OCI-LY3 (cell line): ENCODE results near the gene SLCO4A1.

ENCODE experiments used
- H2AFZ ChIP-seq: fragments of 200-600, 300-600 bp; shearing (Covaris generic); 2 replicates; pipeline ENCODE4 v1.6.0; 2014; ENCODE audit warnings: antibody characterized with exemption, low read depth, low read length
- H3K27ac ChIP-seq: fragments of 200-600, 300-600 bp; sonication (generic); 2 replicates; pipeline ENCODE4 v1.5.1; 2014; ENCODE audit warnings: mild to moderate bottlenecking, low read length, moderate library complexity, mixed read lengths
- H3K27me3 ChIP-seq: fragments of 200-600, 300-600 bp; sonication (generic); 2 replicates; pipeline ENCODE4 v1.6.1; 2014; ENCODE audit warnings: low read depth, low read length, mixed read lengths
- H3K36me3 ChIP-seq: fragments of 200-600, 300-600 bp; sonication (generic); replicated peaks from 2 replicates; pipeline ENCODE3; 2014; ENCODE audit warnings: low read depth, low read length, mixed read lengths
- H3K4me1 ChIP-seq: fragments of 300-600, 200-600 bp; sonication (generic); 2 replicates; pipeline ENCODE4 v1.6.1; 2014; ENCODE audit warnings: low read length, mixed read lengths
- H3K4me2 ChIP-seq: fragments of 200-600, 300-600 bp; sonication (generic); 2 replicates; pipeline ENCODE4 v1.6.1; 2014; ENCODE audit warnings: low read length, mixed read lengths
- H3K4me3 ChIP-seq: fragments of 300-600, 200-600 bp; sonication (generic); 2 replicates; pipeline ENCODE4 v1.5.1; 2014; ENCODE audit warnings: antibody characterized with exemption, mild to moderate bottlenecking, low read length, moderate library complexity
- H3K79me2 ChIP-seq: fragments of 300-600, 200-600 bp; shearing (Covaris generic); 2 replicates; pipeline ENCODE4 v1.6.1; 2014; ENCODE audit warnings: mild to moderate bottlenecking, low read length, mixed read lengths
- H3K9ac ChIP-seq: fragments of 300-600, 200-600 bp; shearing (Covaris generic); 2 replicates; pipeline ENCODE4 v1.6.0; 2014; ENCODE audit warnings: mild to moderate bottlenecking, low read length, moderate library complexity
- H3K9me3 ChIP-seq: fragments of 200-600, 300-600 bp; shearing (Covaris generic); 2 replicates; pipeline ENCODE4 v1.6.1; 2014; ENCODE audit warnings: low read length, mixed read lengths; ENCODE audit not compliant: insufficient read depth
- H4K20me1 ChIP-seq: fragments of 200-600, 300-600 bp; sonication (generic); 2 replicates; pipeline ENCODE4 v1.6.1; 2016; ENCODE audit warnings: low read length, mixed read lengths; ENCODE audit not compliant: insufficient read depth
- EZH2phosphoT487 ChIP-seq: fragments of 200-600 bp; shearing (Covaris generic); IDR thresholded peaks from 2 replicates; pipeline ENCODE4 v1.6.1; 2018; ENCODE audit warnings: antibody characterized with exemption, mixed run types, low read depth
- TF ChIP-seq, protein P1 (sequence below): fragments of 200-600, 300-600 bp; sonication (generic); IDR thresholded peaks from 2 replicates; pipeline ENCODE4 v1.5.1; 2014; ENCODE audit warnings: antibody characterized with exemption, low read length, low read depth

Gene SLCO4A1

GRCh38 chr20:62688855-62689460 lies 46.7 kb downstream of the SLCO4A1 start:
- no peak overlapping the region for H3K4me2 ChIP-seq
- no peak overlapping the region for H3K27ac ChIP-seq
- peaks cover 14% of the 10 kb centered on the region for H3K27me3 ChIP-seq
- no peaks in the 10 kb centered on the region for H3K9me3 ChIP-seq
- H3K79me2 ChIP-seq, result no peaks in the 10 kb centered on the region
- H4K20me1 ChIP-seq, result no peaks in the 10 kb centered on the region
- H3K36me3 ChIP-seq, result no peaks in the 10 kb centered on the region
- H2AFZ ChIP-seq, result no peak overlapping the region
- no peaks in the 10 kb centered on the region for H3K4me1 ChIP-seq
- no peak overlapping the region for H3K4me3 ChIP-seq
- TF ChIP-seq, protein P1, sequence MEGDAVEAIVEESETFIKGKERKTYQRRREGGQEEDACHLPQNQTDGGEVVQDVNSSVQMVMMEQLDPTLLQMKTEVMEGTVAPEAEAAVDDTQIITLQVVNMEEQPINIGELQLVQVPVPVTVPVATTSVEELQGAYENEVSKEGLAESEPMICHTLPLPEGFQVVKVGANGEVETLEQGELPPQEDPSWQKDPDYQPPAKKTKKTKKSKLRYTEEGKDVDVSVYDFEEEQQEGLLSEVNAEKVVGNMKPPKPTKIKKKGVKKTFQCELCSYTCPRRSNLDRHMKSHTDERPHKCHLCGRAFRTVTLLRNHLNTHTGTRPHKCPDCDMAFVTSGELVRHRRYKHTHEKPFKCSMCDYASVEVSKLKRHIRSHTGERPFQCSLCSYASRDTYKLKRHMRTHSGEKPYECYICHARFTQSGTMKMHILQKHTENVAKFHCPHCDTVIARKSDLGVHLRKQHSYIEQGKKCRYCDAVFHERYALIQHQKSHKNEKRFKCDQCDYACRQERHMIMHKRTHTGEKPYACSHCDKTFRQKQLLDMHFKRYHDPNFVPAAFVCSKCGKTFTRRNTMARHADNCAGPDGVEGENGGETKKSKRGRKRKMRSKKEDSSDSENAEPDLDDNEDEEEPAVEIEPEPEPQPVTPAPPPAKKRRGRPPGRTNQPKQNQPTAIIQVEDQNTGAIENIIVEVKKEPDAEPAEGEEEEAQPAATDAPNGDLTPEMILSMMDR, result no peak
- TF ChIP-seq EZH2phosphoT487, result no peak
- no peak overlapping the region for H3K9ac ChIP-seq

DNA sequence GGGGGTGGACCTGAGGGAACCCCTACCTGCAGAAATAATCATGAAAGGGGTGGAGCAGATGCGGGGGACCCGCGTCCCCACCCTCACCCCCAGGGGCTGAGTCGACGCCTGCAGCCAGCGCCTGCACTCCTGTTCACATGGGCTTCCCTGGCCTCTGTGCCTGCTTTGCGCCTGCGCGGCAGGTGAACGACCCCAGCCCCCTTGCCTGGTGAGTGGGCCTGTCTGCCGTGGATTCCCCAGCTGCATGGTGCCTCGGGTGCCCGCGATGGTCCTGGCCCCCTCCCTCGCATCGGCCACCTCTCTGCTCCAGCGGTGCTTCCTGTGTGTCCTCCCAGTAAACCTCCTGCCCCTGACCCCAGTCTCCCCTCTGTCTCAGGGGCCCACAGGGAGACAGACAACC lies 47.6 kb downstream of the SLCO4A1 start:
- Histone ChIP-seq H2AFZ (no peak overlapping the region), H3K9me3 (no peaks in the 10 kb centered on the region), H3K9ac (no peak overlapping the region), H3K27ac (no peak overlapping the region), H3K4me2 (no peak overlapping the region), H3K4me1 (no peaks in the 10 kb centered on the region), H3K4me3 (no peak overlapping the region), H3K79me2 (no peaks in the 10 kb centered on the region), H3K27me3 (peaks cover 23% of the 10 kb centered on the region), H3K36me3 (no peaks in the 10 kb centered on the region), H4K20me1 (no peaks in the 10 kb centered on the region)
- TF ChIP-seq, protein P1, result no peak
- no peak for TF ChIP-seq EZH2phosphoT487

DNA sequence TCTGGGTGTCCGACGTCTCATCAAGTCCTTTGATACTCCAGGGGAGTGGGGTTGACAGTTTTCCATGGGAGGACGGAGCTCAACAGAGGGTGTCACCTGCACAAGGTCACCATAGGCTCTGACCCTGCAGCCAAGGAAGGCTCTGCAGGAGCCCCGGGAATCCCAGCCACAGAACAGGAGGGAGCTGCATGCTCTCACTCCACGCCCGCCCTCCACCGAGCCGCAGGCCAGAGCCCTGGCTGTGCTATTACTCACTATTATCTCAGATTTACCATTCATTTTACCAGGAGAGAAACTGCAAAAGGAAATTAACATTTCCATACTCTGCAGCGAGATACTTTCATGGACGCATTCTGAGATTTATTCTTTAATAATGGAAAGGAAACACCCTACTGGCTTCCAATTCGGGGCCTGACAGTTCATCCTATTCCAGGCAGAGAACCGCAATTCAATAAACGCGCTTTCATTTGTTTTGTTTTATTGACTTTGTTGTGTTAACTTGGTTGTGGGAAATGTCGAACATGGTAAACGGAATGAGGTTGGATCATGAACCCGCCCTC lies 48.0 kb downstream of the SLCO4A1 start:
- no peaks in the 10 kb centered on the region for H3K36me3 ChIP-seq
- no peak overlapping the region for H3K4me3 ChIP-seq
- no peak overlapping the region for H3K9ac ChIP-seq
- H3K27me3 ChIP-seq, result peaks cover 26% of the 10 kb centered on the region
- no peak overlapping the region for H3K27ac ChIP-seq
- TF ChIP-seq EZH2phosphoT487, result no peak
- TF ChIP-seq, protein P1, result no peak
- no peaks in the 10 kb centered on the region for H4K20me1 ChIP-seq
- no peaks in the 10 kb centered on the region for H3K9me3 ChIP-seq
- H3K79me2 ChIP-seq, result no peaks in the 10 kb centered on the region
- H3K4me2 ChIP-seq, result no peak overlapping the region
- H3K4me1 ChIP-seq, result no peaks in the 10 kb centered on the region
- H2AFZ ChIP-seq, result no peak overlapping the region

GRCh38 chr20:62691487-62691886 lies 49.2 kb downstream of the SLCO4A1 start:
- no peak overlapping the region for H2AFZ ChIP-seq
- H3K79me2 ChIP-seq, result no peaks in the 10 kb centered on the region
- no peak overlapping the region for H3K4me3 ChIP-seq
- no peaks in the 10 kb centered on the region for H3K9me3 ChIP-seq
- no peaks in the 10 kb centered on the region for H3K4me1 ChIP-seq
- peaks cover 26% of the 10 kb centered on the region for H3K27me3 ChIP-seq
- no peaks in the 10 kb centered on the region for H4K20me1 ChIP-seq
- no peaks in the 10 kb centered on the region for H3K36me3 ChIP-seq
- H3K9ac ChIP-seq, result no peak overlapping the region
- H3K4me2 ChIP-seq, result no peak overlapping the region
- no peak overlapping the region for H3K27ac ChIP-seq
- TF ChIP-seq, protein P1, result no peak
- no peak for TF ChIP-seq EZH2phosphoT487
